SK-N-MC (cell line): ENCODE data around the gene SH2D3A.

ENCODE experiments used
- EZH2 ChIP-seq: fragments of 200-600 bp; sonication (generic); IDR thresholded peaks from one replicate; pipeline ENCODE4 v1.6.1; 2017; ENCODE audit warnings: antibody characterized with exemption
- FOXP2 ChIP-seq: optimal IDR thresholded peaks from 2 replicates; pipeline ENCODE3; 2011; ENCODE audit warnings: mild to moderate bottlenecking, moderate library complexity; ENCODE audit not compliant: insufficient read depth; ENCODE audit errors: extremely low read length, control extremely low read depth
- POLR2AphosphoS5 ChIP-seq: IDR thresholded peaks from 2 replicates; pipeline ENCODE4 v1.6.1; 2012; ENCODE audit warnings: mild to moderate bottlenecking, low read depth, low read length, borderline replicate concordance

- TF ChIP-seq EZH2 (no peak), POLR2AphosphoS5 (no peak), FOXP2 (no peak)
Observed at GRCh38 chr19:6766357-6767080, 716 bp downstream of the SH2D3A start.
